Ramos (cell line): ENCODE measurements around the gene FSIP2.

ENCODE experiments used
- in situ Hi-C: fragments of 300-500 bp; cut with MboI; formaldehyde crosslinking; loops from one replicate; pipeline ENCODE4 v1.14.3; 2022; ENCODE audit warnings: low sequenced_read_pairs; ENCODE audit not compliant: unreplicated experiment

FSIP2 gene

DNA sequence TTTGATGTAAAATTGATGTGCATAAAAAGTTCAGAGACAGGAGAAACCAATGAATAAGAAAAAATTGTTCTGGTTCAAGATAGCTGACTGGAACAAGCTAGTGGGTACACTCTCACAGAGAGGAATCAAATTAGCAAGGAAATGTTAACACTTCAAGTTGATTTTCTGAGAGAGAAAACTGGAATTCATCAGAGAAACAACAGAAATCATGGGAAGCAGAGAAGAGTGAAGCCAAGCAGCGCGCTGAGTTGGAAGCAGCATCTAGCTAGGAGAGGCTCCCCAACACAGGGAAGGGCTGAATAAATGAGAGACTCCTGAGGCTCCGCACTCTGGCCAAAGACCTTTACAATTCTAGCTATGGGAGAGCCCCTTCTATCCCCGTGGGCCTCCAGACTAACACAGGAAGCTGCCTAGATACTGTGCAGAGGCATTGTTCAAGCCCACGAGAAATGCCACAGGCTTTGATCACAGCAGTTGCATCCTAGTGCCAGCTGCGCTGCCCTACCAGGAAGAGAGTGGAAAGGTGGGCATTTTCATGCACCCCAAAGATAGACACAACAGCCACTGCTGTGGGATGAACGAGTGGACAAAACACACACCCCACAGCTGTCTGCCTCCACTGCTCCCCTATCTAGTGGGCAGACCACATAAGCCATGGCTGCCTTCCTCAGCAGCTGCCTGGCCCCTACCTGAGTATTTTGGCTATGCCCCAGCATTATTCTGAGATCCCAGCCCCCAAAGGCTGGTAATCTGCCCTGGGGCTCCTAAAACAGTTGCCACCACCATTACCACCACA is 136.7 kb downstream of the FSIP2 start:
- in situ Hi-C loops: no loop called here

DNA sequence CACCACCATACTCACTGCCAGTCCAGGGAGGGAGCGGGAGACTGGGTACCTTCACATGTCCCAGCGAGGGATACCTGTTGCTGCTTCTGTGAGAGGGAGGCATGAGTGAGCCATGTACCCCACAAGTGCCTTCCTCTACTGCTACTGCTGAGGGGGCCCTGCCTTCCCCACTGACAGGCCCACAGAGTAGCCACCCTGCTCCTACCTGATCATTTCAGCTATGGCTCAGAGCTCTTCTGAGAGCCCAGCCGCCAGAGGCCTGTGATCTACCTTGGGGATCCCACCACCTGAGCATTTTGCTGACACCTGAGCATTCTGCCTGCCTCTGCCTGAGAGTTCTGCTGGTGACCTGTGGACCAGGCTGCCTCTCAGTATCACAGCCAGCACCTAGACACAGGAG is 137.6 kb downstream of the FSIP2 start:
- in situ Hi-C loops: no loop called here

DNA sequence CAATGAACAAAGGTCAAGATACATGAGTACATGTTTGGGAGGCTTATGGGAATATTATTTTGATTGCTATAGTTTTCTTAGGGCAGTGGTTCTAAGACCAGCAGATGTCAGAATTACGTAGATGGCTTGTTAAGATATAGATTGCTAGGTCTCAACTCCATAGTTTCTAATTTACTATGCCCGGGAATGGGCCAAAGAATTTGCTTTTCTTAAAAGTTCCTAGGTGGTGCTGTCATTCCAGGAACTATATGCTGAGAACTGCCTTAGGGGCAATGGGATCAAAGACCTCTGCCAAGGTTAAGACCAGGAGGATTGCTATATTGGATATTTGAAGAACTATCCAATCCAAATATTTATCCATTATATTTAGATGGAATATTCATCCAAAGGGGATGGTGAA is 141.8 kb downstream of the FSIP2 start:
- in situ Hi-C loops: no loop called here
